Fibroblast of pulmonary artery (primary cell): ENCODE measurements around the gene FAAP20.

Source experiments
- DNase-seq: peaks from one replicate; pipeline ENCODE4 v3.0.0-alpha.2; 2010; ENCODE audit warnings: low read depth
- H3K4me3 ChIP-seq: replicated peaks from 2 replicates; pipeline ENCODE4 v1.5.1; 2011; ENCODE audit warnings: low read depth, mild to moderate bottlenecking, control low read depth, low read length, moderate library complexity
- CTCF ChIP-seq: IDR thresholded peaks from 2 replicates; pipeline ENCODE4 v1.5.1; 2011; ENCODE audit warnings: mild to moderate bottlenecking, control low read depth, low read length, inconsistent platforms; ENCODE audit errors: missing control alignments

Gene FAAP20

GRCh38 chr1:2233468-2233867 lies 38.9 kb upstream of the FAAP20 start:
- no peak for TF ChIP-seq CTCF
- peak; percentile 19 for DNase-seq
- H3K4me3 ChIP-seq, result peak overlapping the region; percentile 81

GRCh38 chr1:2232916-2233438 lies 38.4 kb upstream of the FAAP20 start:
- DNase-seq, result peak; percentile 29
- peak overlapping the region; percentile 81 for H3K4me3 ChIP-seq

GRCh38 chr1:2232255-2232915 lies 37.8 kb upstream of the FAAP20 start:
- no peak for DNase-seq
- peak overlapping the region; percentile 81 for H3K4me3 ChIP-seq
- TF ChIP-seq CTCF, result no peak

More at GRCh38 chr1:2232916-2233438, 38.4 kb upstream of the FAAP20 start:
- TF ChIP-seq CTCF, result no peak

GRCh38 chr1:2231532-2232254 lies 37.1 kb upstream of the FAAP20 start:
- TF ChIP-seq CTCF, result no peak
- peak overlapping the region; percentile 81 for H3K4me3 ChIP-seq
- DNase-seq, result peak; percentile 90

- DNase-seq, result no peak
- peak overlapping the region; percentile 81 for H3K4me3 ChIP-seq
- no peak for TF ChIP-seq CTCF
Observed at GRCh38 chr1:2230781-2231531, 36.4 kb upstream of the FAAP20 start.

GRCh38 chr1:2229911-2230731 lies 35.5 kb upstream of the FAAP20 start:
- peak; percentile 54 for DNase-seq
- H3K4me3 ChIP-seq, result peak overlapping the region; percentile 81
- TF ChIP-seq CTCF, result no peak
